Epidermal melanocyte (primary cell): ENCODE data around the gene AIPL1.

Experiments used
- DNase-seq: peaks from one replicate; pipeline ENCODE4 v3.0.0; 2011; ENCODE audit warnings: low spot score; ENCODE audit not compliant: insufficient read length

The AIPL1 gene

DNA sequence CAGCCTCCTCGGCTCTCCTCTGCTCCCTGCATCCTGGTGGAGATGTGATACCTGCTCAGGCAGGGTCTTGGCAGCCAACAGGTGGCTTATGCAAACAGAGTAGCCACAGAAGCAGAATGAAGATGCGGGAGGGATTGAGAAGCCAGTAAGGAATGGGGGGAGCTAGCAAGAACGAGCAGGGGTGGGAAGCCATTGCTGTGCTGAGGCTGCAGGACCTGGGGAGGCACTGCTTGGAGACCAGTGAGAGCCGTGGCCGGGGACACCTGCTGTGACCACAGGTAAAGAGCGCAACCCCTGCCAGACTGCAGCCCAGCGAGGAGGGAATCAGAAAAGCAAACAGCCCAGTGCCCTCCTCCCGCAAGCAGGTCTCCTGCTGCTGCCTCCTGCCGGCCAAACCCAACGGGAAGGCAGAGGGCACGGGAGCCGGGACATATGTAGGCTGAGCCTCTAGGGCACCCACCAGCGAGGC, 14.7 kb downstream of the AIPL1 start:
- no peak for DNase-seq

GRCh38 chr17:6415616-6416015, 19.3 kb downstream of the AIPL1 start:
- no peak for DNase-seq

GRCh38 chr17:6413065-6413464, 21.9 kb downstream of the AIPL1 start:
- DNase-seq = no peak

- no peak for DNase-seq
These were observed 26.2 kb downstream of the AIPL1 start for GRCh38 chr17:6408735-6409134.

GRCh38 chr17:6408276-6408675, 26.6 kb downstream of the AIPL1 start:
- DNase-seq = no peak

DNA sequence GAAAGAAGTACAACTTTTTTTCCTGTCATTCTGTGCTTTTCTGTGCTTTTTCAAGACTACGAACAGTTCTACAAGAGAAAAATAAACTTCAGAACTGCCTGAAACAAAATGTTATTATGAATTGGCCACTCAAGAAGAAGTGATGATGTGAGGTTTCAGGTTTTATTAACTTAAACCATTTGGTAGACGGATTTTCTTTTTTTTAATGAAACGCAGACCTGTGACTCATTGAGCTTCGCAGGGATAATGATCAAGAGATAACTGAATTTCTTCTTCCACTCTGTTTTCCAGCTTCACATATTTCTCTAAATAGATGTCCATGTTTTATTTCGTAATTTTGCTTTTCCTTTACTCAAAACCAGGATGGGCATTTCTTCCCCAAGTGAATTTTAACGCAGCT, 32.7 kb downstream of the AIPL1 start:
- no peak for DNase-seq

- no peak for DNase-seq
These were observed 36.0 kb downstream of the AIPL1 start for GRCh38 chr17:6398955-6399354.

GRCh38 chr17:6394055-6394606, 40.8 kb downstream of the AIPL1 start:
- DNase-seq = no peak

- DNase-seq = no peak
These were observed 41.5 kb downstream of the AIPL1 start for GRCh38 chr17:6393351-6393952.

GRCh38 chr17:6392609-6393350, 42.1 kb downstream of the AIPL1 start:
- DNase-seq = no peak

GRCh38 chr17:6388416-6388815, 46.5 kb downstream of the AIPL1 start:
- no peak for DNase-seq

- DNase-seq = no peak
These were observed 47.1 kb downstream of the AIPL1 start for GRCh38 chr17:6387858-6388257.

DNA sequence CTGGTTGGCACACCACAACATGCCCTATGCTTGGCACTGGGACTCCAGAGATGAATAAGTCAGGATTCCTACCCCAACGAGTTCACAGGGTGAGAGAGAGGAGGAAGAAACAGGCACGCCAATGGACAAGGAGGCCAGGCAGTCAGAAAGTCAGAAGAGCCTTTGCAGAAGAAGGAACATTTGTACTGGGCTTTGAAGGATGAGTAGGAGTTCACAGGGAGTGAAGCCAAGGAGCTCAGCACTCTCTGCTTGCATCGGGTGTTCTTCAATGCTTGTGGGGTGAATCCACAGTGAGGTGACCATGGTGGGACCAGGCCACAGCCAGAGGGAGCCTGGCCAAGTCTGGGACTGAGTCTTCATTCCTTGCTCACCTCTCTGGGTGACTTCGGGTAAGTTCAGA, 47.5 kb downstream of the AIPL1 start:
- DNase-seq = no peak

DNA sequence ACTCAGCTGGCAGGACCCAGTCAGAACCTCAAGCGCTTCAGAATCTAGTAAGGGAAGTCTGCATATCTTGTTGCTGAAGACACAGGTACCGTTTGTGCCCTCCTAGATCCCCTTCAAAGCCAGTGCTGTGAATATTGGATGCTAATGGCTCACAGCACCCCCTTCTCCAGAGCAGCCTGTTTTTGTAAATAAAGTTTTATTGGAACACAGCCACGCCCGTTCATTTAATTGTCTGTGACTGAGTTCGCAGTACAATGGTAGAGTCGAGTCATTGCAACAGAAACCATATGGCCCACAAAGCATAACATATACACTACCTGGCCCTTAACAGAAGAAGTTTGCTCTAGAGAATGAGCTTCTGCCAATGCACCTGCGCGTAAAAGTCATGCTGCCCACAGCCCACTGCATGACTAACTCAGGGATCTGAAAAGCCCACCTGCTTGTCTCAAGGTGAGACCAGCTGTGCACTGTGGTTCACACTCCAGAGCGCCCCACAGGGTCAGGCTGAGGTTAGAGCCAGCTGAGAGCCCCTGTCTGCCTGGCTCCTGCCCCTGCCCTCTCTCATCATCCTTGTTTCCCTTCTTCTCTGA, 48.8 kb downstream of the AIPL1 start:
- no peak for DNase-seq

DNA sequence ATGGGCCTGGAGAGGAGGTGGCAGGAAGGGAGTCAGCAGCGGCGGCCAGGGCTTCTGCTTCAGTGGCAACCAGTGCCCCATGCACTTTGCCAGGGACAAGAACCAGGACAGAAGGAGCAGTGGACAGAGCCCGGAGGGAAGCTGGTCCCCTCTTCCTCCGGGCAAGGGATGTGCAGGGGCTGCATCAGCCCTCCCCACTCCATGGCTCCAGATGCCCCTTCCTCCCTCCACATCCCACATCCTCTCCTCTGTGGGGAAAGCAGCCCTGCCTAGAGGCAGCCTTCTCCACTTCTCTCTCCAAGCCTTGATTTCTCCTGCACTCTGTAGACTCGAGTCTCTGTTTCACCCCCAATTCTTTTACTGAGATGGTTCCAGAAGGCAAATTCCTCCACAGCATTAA, 50.4 kb downstream of the AIPL1 start:
- DNase-seq = no peak

DNA sequence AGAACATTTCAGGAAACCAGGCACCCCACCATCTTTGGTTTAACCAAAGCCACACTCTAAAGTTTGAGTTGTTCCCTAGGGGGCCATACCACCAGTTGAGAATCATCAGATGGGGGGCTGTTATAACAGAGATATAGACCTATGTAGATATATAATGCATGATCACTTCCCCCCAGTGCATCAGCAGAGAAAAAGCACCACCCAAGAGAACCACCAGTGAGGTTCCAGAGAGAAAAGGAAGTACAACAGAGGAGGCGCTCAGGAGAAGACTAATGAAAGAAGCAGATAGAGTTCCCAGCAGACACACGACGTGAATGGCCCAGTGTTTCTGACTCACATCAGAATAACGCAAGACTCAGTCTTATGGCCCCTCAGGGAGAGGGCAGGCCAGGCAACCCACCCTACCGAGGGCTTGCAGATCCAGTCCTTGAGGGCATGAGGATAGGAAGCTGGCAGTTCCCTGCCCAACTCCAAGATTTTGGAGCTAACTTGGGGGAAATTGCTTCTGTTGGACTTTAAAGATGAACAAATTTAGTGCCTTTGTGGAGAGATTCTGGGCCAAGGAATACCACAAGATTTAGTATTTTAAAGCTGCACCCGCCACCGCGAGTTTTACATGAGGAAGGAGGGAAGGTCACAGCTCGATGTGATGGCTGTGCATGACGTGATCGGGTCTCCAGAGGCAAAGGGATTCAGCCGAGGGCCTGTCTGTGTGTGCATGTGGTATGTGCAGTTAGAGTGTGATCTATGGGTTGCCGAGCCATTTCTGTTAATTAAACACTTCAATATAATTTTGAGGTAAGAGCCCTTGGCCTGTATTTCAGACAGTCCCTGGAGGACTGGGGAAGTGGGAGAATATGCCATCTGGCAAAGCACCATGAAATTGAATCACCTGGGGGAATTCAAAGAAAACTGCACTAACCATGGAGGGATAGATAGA, 53.1 kb downstream of the AIPL1 start:
- DNase-seq = no peak

DNA sequence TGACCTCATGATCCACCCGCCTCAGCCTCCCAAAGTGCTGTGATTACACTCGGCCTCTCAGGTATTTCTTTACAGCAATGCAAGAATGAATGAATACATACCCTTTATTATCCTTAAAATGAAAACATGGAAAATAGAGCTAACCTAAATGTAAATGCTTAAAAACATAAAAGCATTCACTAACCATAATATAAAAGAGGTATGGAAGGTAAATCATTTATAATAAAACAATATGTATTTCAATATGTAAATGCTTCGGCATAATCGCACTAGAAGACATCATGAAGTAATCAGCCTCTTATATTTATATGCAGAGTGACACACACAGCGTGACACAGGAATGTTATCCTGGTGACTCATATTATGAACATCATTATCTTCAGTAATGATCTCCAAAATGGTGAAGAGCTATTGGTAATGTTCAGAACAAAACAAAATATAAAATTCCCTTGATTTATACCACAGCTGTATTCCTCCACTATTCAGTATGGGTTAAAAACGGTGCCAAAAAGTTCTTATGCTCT, 53.9 kb downstream of the AIPL1 start:
- DNase-seq = no peak

GRCh38 chr17:6377906-6378305, 57.0 kb downstream of the AIPL1 start:
- no peak for DNase-seq

DNA sequence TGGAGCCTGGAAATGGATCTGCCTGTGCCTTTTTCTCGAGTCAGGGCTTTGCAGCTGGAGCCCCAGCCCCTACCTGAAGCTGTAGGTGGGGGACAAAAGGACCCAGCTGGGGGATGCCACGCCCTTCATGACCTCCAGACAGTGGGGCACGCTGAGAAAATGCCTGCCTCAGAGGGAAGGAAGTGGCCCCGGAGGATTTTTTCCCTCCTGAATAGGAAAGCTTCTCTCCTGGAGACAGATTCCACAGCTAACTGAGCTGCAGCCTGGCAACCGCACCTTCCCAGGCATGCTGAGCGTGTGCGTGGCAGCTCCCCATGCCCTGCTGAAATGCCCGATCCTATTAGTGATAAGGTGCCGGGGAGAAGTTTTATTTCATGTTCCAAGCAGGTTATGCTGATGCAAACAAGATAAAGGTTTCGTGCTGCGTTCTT, 58.0 kb downstream of the AIPL1 start:
- no peak for DNase-seq

- no peak for DNase-seq
These were observed 60.1 kb downstream of the AIPL1 start for GRCh38 chr17:6374761-6375312.

DNA sequence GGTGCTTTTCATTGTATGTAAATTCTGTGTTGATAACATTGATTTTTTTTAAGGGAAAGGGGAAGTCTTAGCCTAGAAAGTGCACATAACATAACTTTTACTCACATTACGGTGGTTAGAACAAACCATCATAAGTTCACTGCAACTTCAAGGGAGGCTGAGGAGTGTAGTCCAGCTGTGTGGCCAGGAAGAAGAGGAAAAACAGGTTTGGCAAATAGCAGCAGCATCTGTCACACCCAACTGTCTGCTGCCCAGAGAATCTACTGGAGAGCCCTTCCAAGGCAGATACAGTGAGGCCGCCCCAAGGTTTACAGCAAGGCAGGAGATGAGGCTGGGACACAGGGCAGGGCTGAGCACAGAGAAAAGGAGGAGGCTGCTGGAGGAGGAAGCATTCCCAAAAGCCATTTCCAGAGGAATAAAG, 60.6 kb downstream of the AIPL1 start:
- no peak for DNase-seq
